HEK293 (cell line): Measurements from ENCODE around the gene ZNF234.

ENCODE experiments used
- ATF2 ChIP-seq: fragments of 450-650 bp; formaldehyde crosslinking; IDR thresholded peaks from 2 replicates; pipeline ENCODE4 v1.5.1; 2016; ENCODE audit warnings: missing biosample characterization, missing genetic modification characterization, low read depth
- KLF1 ChIP-seq: fragments of 450-650 bp; formaldehyde crosslinking; IDR thresholded peaks from 2 replicates; pipeline ENCODE4 v1.5.1; 2016; ENCODE audit warnings: missing biosample characterization, missing genetic modification characterization
- KLF8 ChIP-seq: fragments of 450-650 bp; formaldehyde crosslinking; IDR thresholded peaks from 2 replicates; pipeline ENCODE4 v1.5.1; 2016; ENCODE audit warnings: missing biosample characterization, missing genetic modification characterization
- OVOL3 ChIP-seq: fragments of 450-650 bp; formaldehyde crosslinking; IDR thresholded peaks from 2 replicates; pipeline ENCODE4 v1.5.1; 2016; ENCODE audit warnings: missing biosample characterization, missing genetic modification characterization
- TCF7L2 ChIP-seq: IDR thresholded peaks from 2 replicates; pipeline ENCODE4 v1.6.1; 2011; ENCODE audit warnings: low read depth, mild to moderate bottlenecking, inconsistent platforms, low read length, moderate library complexity, borderline replicate concordance
- ZBTB1 ChIP-seq: fragments of 450-650 bp; formaldehyde crosslinking; IDR thresholded peaks from 2 replicates; pipeline ENCODE4 v1.5.1; 2016; ENCODE audit warnings: missing biosample characterization, missing genetic modification characterization
- ZBTB11 ChIP-seq: fragments of 450-650 bp; formaldehyde crosslinking; conservative IDR thresholded peaks from 2 replicates; pipeline ENCODE4 v1.5.1; 2016; ENCODE audit warnings: low read depth, missing biosample characterization, missing genetic modification characterization
- ZBTB17 ChIP-seq: fragments of 450-650 bp; formaldehyde crosslinking; IDR thresholded peaks from 2 replicates; pipeline ENCODE4 v1.5.1; 2016; ENCODE audit warnings: missing biosample characterization, missing genetic modification characterization
- ZFP37 ChIP-seq: fragments of 450-650 bp; formaldehyde crosslinking; IDR thresholded peaks from 2 replicates; pipeline ENCODE4 v1.5.1; 2016; ENCODE audit warnings: missing biosample characterization, missing genetic modification characterization
- ZNF132 ChIP-seq: fragments of 450-650 bp; formaldehyde crosslinking; IDR thresholded peaks from 2 replicates; pipeline ENCODE4 v1.5.1; 2017; ENCODE audit warnings: missing biosample characterization, missing genetic modification characterization, borderline replicate concordance
- ZNF223 ChIP-seq: fragments of 450-650 bp; formaldehyde crosslinking; IDR thresholded peaks from 2 replicates; pipeline ENCODE4 v1.5.1; 2016; ENCODE audit warnings: missing biosample characterization, missing genetic modification characterization
- ZNF302 ChIP-seq: fragments of 450-650 bp; formaldehyde crosslinking; IDR thresholded peaks from 2 replicates; pipeline ENCODE4 v1.5.1; 2016; ENCODE audit warnings: missing biosample characterization, missing genetic modification characterization, low read depth
- ZNF311 ChIP-seq: fragments of 450-650 bp; formaldehyde crosslinking; IDR thresholded peaks from 2 replicates; pipeline ENCODE4 v1.5.1; 2017; ENCODE audit warnings: missing biosample characterization, missing genetic modification characterization, borderline replicate concordance
- ZNF335 ChIP-seq: fragments of 450-650 bp; formaldehyde crosslinking; conservative IDR thresholded peaks from 2 replicates; pipeline ENCODE4 v1.5.1; 2016; ENCODE audit warnings: missing biosample characterization, missing genetic modification characterization
- ZNF341 ChIP-seq: fragments of 450-650 bp; formaldehyde crosslinking; IDR thresholded peaks from 2 replicates; pipeline ENCODE4; 2016; ENCODE audit warnings: low read depth, missing biosample characterization, missing genetic modification characterization
- ZNF433 ChIP-seq: fragments of 450-650 bp; formaldehyde crosslinking; IDR thresholded peaks from 2 replicates; pipeline ENCODE4 v1.5.1; 2016; ENCODE audit warnings: missing biosample characterization, missing genetic modification characterization, low read depth
- ZNF513 ChIP-seq: fragments of 450-650 bp; IDR thresholded peaks from 2 replicates; pipeline ENCODE4 v1.5.1; 2018; ENCODE audit warnings: missing biosample characterization, missing genetic modification characterization
- ZNF555 ChIP-seq: fragments of 450-650 bp; formaldehyde crosslinking; conservative IDR thresholded peaks from 2 replicates; pipeline ENCODE4 v1.5.1; 2017; ENCODE audit warnings: missing biosample characterization, mild to moderate bottlenecking, missing genetic modification characterization, inconsistent platforms
- ZNF561 ChIP-seq: fragments of 450-650 bp; IDR thresholded peaks from 2 replicates; pipeline ENCODE4 v1.5.1; 2018; ENCODE audit warnings: missing biosample characterization, missing genetic modification characterization, borderline replicate concordance
- ZNF571 ChIP-seq: fragments of 450-650 bp; formaldehyde crosslinking; IDR thresholded peaks from 2 replicates; pipeline ENCODE4 v1.5.0; 2017; ENCODE audit warnings: missing biosample characterization, missing genetic modification characterization
- ZNF596 ChIP-seq: fragments of 450-650 bp; IDR thresholded peaks from 2 replicates; pipeline ENCODE4 v1.5.0; 2018; ENCODE audit warnings: missing biosample characterization, mild to moderate bottlenecking, missing genetic modification characterization, moderate library complexity
- ZNF629 ChIP-seq: fragments of 450-650 bp; formaldehyde crosslinking; IDR thresholded peaks from 2 replicates; pipeline ENCODE4 v1.5.1; 2017; ENCODE audit warnings: missing biosample characterization, missing genetic modification characterization
- ZNF704 ChIP-seq: fragments of 450-650 bp; formaldehyde crosslinking; IDR thresholded peaks from 2 replicates; pipeline ENCODE4 v1.5.1; 2016; ENCODE audit warnings: missing biosample characterization, missing genetic modification characterization
- ZNF707 ChIP-seq: fragments of 450-650 bp; formaldehyde crosslinking; IDR thresholded peaks from 2 replicates; pipeline ENCODE4 v1.5.1; 2016; ENCODE audit warnings: missing biosample characterization, missing genetic modification characterization
- ZNF768 ChIP-seq: fragments of 450-650 bp; formaldehyde crosslinking; IDR thresholded peaks from 2 replicates; pipeline ENCODE4 v1.5.1; 2018; ENCODE audit warnings: missing biosample characterization, mild to moderate bottlenecking, missing genetic modification characterization
- ZNF843 ChIP-seq: fragments of 450-650 bp; formaldehyde crosslinking; IDR thresholded peaks from 2 replicates; pipeline ENCODE4 v1.5.1; 2016; ENCODE audit warnings: missing biosample characterization, missing genetic modification characterization
- ZSCAN16 ChIP-seq: fragments of 450-650 bp; formaldehyde crosslinking; IDR thresholded peaks from 2 replicates; pipeline ENCODE4 v1.5.1; 2016; ENCODE audit warnings: missing biosample characterization, missing genetic modification characterization
- TF ChIP-seq, protein P1 (sequence below): fragments of 450-650 bp; formaldehyde crosslinking; IDR thresholded peaks from 2 replicates; pipeline ENCODE4 v1.5.1; 2016; ENCODE audit warnings: missing biosample characterization, missing genetic modification characterization
- TF ChIP-seq, protein P2 (sequence below): fragments of 450-650 bp; formaldehyde crosslinking; IDR thresholded peaks from 2 replicates; pipeline ENCODE4 v1.5.1; 2016; ENCODE audit warnings: missing biosample characterization, missing genetic modification characterization, borderline replicate concordance

The ZNF234 gene

DNA sequence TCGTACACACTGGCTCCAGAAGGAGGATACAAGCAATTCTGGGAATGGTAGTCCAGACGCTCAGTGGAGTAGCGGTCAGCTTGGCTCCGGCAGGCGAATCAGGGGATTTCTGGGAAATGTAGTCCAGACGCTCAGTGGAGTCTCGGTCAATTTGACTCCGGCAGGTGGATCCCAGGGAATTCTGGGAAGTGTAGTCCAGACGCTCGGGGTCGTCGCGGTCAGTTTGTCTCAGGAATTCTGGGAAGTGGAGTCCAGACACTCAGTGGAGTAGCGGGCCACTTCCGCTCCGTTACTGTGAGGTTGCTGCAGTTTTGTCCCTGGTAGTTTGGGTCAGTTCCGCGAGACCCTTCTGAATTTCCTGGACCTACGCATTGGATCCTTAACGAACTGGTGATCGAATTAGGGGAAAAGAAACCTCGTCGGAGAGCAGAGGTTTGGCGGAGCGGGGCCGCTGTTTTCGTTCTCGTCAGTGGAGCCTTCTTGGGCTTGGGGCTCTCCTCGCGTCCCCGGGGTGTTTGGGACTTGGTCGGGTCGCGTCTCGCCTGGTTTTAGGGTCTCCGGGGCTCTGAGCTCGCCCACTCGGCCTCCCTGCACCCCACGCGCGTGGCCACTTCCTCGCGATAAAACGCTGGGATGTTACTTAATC is 28.1 kb upstream of the ZNF234 start, which contains the start of gene ZNF225 (continued):
- no peak for TF ChIP-seq ATF2 (tag by site-specific recombination)
- TF ChIP-seq ZNF302 (tag by site-specific recombination) = no peak
- no peak for TF ChIP-seq ZNF768 (tag by site-specific recombination)
- peak; percentile 87 for TF ChIP-seq ZNF629 (tag by site-specific recombination)
- TF ChIP-seq ZSCAN16 = 0 out of 2 replicates have a peak, but pooled peaks have one; percentile 26
- TF ChIP-seq ZBTB11 = peak; percentile 98
- TF ChIP-seq ZNF707 (tag by site-specific recombination) = no peak
- peak; percentile 100 for TF ChIP-seq ZBTB17
- no peak for TF ChIP-seq ZNF555 (tag by site-specific recombination)
- TF ChIP-seq KLF8 (tag by site-specific recombination) = peak; percentile 90
- 0 out of 2 replicates have a peak, but pooled peaks have one; percentile 23 for TF ChIP-seq ZNF843 (tag by site-specific recombination)
- TF ChIP-seq ZNF561 (tag by site-specific recombination) = peak; percentile 37; the same call in 1 of the 2 replicates
- no peak for TF ChIP-seq ZNF311
- TF ChIP-seq ZNF571 (tag by site-specific recombination) = no peak
- TF ChIP-seq ZBTB1 (tag by site-specific recombination) = no peak
- TF ChIP-seq OVOL3 (tag by site-specific recombination) = peak; percentile 84
- TF ChIP-seq ZNF341 (tag by site-specific recombination) = peak; percentile 73
- peak; percentile 65; the same call in 1 of the 2 replicates for TF ChIP-seq ZFP37
- TF ChIP-seq KLF1 = no peak
- TF ChIP-seq ZNF596 (tag by site-specific recombination) = no peak
- TF ChIP-seq ZNF513 (tag by site-specific recombination) = no peak
- no peak for TF ChIP-seq ZNF132 (tag by site-specific recombination)
- TF ChIP-seq ZNF335 (tag by site-specific recombination) = peak; percentile 99
- TF ChIP-seq, protein P1, sequence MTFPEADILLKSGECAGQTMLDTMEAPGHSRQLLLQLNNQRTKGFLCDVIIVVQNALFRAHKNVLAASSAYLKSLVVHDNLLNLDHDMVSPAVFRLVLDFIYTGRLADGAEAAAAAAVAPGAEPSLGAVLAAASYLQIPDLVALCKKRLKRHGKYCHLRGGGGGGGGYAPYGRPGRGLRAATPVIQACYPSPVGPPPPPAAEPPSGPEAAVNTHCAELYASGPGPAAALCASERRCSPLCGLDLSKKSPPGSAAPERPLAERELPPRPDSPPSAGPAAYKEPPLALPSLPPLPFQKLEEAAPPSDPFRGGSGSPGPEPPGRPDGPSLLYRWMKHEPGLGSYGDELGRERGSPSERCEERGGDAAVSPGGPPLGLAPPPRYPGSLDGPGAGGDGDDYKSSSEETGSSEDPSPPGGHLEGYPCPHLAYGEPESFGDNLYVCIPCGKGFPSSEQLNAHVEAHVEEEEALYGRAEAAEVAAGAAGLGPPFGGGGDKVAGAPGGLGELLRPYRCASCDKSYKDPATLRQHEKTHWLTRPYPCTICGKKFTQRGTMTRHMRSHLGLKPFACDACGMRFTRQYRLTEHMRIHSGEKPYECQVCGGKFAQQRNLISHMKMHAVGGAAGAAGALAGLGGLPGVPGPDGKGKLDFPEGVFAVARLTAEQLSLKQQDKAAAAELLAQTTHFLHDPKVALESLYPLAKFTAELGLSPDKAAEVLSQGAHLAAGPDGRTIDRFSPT (tag by site-specific recombination) = no peak
- TF ChIP-seq TCF7L2 = no peak
- TF ChIP-seq ZNF223 (tag by site-specific recombination) = 0 out of 2 replicates have a peak, but pooled peaks have one; percentile 58
- TF ChIP-seq, protein P2, sequence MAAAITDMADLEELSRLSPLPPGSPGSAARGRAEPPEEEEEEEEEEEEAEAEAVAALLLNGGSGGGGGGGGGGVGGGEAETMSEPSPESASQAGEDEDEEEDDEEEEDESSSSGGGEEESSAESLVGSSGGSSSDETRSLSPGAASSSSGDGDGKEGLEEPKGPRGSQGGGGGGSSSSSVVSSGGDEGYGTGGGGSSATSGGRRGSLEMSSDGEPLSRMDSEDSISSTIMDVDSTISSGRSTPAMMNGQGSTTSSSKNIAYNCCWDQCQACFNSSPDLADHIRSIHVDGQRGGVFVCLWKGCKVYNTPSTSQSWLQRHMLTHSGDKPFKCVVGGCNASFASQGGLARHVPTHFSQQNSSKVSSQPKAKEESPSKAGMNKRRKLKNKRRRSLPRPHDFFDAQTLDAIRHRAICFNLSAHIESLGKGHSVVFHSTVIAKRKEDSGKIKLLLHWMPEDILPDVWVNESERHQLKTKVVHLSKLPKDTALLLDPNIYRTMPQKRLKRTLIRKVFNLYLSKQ = no peak
- no peak for TF ChIP-seq ZNF433
- no peak for TF ChIP-seq ZNF704 (tag by site-specific recombination)
